HT1080 (cell line): ENCODE measurements around the gene PPM1D. TPM values are rescaled to one million over a fixed set of nuclear protein-coding genes. Genes with fewer than 3 reads are reported as not detected.
"Not testable (repeated sequence)": the region's sequence is repeated elsewhere in the genome, so short reads cannot be mapped to it uniquely, and the experiment has no call there.

Experiments used
- DNase-seq: peaks from one replicate; pipeline ENCODE4 v3.0.0-alpha.2; 2015; ENCODE audit warnings: low read depth
- small RNA-seq: library from RNA; depleted of rRNA; stranded (forward); fragments of <200 nt; gene quantifications from one replicate; pipeline ENCODE3, GENCODE V24; 2014
- total RNA-seq: library from RNA; depleted of rRNA; stranded (reverse); fragments of >200 nt; shearing (Covaris generic); gene quantifications from 2 replicates; pipeline ENCODE4 v1.2.3, GENCODE V29; 2014; rRNA removed

Gene PPM1D
- total RNA-seq, 1 experiment from 2014 or later, result 12.0 TPM

DNA sequence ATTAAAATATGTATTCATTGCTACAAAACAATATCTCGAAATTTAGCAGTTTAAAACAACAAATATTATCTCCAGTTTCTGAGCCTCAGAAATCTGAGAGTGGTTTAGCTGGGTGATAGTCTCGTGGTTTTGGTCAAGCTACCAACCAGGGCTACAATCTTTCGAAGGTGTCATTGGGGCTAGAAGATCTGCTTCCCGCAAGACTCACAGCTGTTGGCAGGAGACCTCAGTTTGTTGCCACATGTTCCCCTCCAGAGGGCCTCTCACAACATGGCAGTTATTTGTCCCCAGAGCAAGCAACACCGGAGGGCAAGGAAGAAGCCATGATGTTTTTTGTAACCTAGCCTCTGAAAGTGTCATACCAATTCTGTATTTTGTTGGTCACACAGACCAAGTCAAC, 65.6 kb downstream of the PPM1D start:
- DNase-seq, result no peak

DNA sequence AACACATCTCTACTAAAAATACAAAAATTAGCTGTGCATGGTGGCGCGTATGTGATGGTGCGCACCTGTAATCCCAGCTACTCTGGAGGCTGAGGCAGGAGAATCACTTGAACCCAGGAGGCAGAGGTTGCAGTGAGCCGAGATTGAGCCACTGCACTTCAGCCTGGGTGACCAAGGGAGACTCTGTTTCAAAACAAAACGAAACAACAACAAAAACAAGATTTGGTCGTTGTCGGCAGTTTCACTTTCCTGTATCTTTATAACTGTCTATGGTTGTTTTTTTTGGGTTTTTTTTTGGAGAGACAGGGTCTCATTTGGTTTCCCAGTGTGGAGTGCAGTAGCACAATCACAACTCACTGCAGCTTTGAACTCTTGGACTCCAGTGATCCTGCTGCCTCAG, 68.7 kb downstream of the PPM1D start:
- DNase-seq, result not testable (repeated sequence)

DNA sequence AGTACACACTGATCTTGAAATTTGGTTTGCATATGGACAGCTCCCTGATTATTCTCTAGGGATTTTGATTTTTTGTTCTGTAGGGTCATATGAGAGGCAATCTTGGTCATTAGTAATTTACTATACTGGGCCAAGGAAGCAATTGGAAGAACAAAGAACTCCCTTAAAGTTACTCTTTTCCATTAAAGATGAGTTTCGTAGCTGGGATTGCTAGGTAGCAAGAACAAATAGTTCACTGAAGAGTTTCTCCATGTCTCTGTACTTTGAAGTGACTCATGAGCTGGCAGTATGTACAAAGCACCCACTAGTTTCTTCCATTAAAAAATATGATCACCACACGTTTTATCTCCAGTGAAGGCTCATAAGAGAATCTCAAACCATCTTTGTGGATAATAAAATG, 71.5 kb downstream of the PPM1D start:
- peak; percentile 13 for DNase-seq

DNA sequence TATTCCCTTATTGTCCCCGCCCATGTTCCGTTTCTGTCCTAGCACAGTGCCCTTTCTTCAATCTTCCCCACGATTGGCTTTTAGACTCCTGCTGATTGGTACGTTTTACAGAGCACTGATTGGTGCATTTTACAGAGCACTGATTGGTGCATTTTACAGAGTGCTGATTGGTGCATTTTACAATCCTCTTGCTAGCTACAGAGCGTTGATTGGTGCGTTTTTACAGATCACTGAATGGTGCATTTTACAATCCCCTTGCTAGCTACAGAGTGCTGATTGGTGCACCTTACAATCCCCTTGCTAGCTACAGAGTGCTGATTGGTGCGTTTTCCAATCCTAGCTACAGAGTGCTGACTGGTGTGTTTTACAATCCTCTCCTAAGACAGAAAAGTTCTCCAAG, 74.6 kb downstream of the PPM1D start:
- peak; percentile 20 for DNase-seq

DNA sequence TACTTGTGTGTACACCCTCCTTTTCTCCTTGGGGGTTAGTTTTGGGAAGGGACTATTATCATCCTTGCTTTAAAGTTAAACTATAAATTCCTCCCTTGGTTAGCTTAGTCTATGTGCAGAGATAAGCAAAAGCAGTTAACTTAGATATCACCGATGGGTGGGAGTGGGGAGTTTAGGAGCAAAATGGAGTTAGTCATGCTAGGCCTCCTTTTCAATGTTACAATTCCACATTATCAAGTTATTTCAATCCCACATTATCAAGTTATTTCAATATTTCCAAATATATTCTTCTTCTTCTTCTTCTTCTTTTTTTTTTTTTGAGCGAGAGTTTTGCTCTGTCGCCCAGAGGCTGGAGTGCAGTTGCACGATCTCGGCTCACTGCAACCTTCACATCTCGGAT, 76.0 kb downstream of the PPM1D start:
- DNase-seq, result no peak

DNA sequence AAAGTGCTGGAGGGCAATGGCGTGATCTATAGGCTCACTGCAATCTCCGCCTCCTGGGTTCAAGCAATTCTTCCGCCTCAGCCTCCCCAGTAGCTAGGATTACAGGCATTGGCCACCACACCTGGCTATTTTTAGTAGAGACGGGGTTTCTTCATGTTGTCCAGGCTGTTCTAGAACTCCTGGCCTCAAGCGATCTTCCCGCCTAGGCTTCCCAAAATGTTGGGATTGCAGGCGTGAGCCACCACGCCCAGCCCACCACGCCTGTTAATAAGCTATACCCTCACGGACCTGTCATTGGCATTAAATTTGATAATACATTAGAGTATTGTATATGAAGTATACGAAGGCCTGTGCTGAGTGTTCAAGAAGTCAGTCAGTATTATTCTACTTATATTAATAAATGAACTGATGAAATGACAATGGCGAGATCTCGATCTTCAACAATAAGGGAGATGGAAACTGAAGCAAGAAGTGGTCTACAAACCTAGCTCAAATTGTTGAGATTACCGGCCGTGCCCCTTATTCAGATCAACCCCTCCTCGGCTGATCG, 76.8 kb downstream of the PPM1D start:
- no peak for DNase-seq

DNA sequence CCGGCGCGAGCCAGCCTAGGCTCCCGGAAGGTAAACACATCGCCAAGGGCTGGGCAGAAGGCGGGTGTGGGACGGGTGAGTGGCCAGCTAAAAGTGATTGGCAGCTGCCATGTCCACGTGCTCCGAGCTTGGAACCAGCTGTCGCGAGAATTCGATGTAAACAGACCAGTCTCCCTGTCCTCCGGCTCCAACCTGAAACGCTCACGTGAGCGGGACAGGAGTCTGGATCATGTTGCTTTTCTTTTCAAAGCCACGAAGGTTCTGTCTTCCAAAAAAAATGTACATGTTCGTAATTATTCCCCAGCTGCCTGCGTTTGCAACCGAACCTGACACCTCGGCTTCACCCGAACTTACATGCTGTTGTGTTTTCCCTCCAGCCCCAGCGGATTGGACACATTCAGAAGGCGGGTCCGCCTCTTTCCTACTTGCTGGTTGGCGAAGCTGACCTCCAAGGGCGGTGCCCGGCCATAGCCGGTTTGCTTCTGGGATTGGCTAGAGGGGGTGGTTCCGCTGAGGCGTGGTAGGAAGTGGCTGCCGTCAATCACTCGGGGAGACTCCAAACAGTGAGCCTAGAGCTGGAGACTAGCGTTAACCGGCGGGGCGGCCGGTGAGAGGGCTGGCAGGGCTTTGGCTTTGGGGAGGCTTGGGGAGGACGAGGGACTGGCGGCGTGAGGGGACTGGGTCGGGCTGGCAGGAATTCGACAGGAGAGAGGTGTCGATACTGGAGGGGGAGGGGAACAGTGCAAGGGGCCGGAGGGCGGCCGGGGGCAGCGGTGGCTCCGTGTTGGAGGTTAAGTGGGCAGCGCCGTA, 77.5 kb downstream of the PPM1D start, which contains the start of gene BCAS3:
BCAS3 (plus strand) TSS at position 544 of the 810 bp plus-strand sequence.
- peak; percentile 99 for DNase-seq

DNA sequence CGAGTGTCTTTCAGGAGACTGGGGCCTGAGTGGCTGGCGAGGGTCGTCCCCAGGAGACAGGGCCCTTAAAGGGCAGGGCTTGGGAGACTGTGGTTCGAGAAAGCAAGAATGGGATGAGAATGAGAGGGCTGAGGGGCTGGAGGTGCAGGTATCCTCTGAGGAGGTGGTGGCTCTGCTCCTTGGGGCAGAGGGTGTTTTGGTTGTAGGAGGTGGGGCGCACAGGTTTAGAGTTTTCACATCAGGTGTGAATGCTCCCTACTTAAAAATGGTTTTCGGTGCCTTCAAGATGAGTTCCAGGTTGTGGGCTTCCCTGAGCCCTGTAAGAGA, 78.1 kb downstream of the PPM1D start:
- no peak for DNase-seq

DNA sequence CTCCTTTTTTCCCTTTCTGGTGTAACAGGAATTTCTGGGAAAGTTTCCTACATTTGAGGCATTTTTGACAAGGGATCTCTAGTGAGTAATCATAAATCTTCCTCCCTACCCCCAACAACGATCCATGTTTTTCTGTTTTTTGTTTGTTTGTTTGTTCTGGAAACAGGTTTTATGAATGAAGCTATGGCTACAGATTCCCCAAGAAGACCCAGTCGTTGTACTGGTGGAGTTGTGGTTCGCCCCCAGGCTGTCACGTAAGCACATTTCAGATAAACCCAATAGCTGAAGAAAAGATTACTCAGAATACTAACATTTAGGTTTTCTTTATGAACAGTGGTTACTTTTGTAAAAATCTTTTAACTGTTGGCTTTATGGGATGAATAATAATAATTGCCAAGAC, 79.3 kb downstream of the PPM1D start:
- no peak for DNase-seq

DNA sequence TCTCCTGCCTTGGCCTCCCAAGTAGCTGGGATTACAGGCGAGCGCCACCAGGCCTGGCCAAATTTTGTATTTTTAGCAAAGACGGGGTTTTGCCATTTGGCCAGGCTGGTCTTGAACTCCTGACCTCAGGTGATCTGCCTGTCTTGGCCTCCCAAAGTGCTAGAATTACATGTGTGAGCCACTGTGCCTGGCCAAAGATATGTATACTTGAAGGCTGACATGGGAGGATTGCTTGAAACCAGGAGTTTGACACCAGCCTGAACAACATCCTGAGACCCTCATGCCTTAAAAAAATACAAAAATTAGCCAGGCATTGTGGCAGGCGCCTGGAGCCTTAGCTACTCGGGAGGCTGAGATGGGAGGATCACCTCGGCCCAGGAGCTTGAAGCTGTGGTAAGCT, 80.8 kb downstream of the PPM1D start:
- no peak for DNase-seq

DNA sequence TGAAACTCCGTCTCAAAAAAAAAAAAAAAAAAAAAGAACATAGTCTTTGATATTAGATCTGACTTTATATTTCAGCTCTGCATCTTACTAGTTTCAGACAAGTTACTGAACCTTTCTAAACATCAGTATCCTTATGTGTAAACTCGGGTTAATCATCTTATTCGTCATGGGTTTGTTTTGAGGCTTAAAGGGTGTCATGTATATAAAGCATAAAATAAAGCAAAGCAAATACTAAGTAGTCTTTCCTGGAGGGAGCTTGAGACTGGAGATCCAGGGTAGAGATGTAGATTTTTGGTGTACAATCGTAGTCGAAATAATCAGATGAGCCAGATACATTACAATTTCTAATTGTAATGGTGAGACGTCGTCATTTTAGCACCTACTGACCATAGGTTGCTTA, 85.4 kb downstream of the PPM1D start:
- DNase-seq, result no peak

DNA sequence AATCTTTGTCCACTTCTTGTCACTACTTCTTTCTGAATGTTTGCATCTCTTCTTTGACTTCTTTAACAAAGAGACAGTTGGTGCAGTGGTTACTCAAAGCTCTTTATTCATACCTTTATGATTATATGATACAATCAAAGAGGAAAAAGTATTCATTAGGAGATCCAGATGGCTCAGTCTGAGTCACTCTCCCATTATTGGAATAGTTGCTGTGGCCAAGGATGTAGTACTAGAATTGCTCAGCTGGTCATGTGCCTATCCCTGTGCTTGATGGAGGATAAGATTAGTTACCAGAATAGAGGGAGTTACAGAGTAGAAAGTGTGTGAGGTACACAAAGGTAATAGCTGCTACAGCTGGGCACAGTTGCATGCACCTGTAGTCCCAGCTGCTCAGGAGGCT, 96.0 kb downstream of the PPM1D start:
- peak; percentile 38 for DNase-seq

DNA sequence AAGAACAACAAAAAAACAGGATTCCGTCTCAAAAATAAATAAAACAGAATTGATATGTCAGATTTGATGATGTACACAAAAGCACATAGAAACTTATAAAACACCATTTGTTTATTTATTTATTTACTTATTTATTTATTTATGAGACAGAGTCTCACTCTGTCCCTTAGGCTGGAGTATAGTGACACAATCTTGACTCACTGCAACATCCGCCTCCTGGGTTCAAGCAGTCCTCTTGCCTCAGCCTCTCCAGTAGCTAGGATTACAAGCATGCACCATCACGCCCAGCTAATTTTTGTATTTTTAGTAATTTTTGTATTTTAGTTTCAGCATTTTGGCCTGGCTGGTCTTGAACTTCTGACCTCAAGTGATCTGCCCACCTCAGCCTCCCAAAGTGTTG, 99.1 kb downstream of the PPM1D start:
- no peak for DNase-seq

DNA sequence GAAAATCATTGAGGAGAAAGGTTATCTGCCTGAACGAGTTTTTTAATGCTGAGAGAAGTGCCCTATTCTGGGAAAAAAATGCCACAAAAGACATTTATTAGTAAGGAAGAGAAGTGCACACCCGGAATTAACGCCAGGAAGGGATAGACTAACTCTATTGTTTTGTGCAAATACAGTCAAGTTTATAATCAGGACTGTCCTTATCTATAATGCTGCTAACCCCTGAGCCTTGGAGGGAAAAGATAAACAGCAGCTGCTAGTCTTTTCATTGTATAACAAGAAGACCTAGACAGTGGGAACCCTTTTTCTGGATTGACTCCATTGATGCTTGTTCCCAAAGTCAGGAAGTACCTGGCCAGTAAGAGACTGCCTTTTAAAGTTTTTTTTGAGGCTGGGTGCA, 104.2 kb downstream of the PPM1D start:
- DNase-seq, result no peak

DNA sequence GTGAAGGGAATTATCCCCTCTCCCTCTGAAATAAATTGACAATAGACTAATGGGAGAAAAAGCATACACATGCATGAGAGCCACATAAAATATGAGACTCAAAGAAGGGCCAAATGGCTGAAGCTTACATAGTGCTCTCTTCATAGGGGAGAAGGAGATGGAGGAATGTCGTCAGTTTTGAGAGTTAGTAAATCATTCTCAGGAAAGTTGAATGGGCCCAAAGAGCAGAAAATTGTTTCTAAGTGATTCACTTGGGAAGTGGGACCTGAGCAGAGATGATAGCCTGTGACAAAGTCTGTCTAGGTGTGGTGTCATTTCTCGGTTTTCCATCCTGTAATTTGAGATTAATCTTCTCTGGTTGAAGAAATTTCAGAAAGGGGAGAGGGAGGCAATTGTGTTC, 112.7 kb downstream of the PPM1D start:
- peak; percentile 1 for DNase-seq

DNA sequence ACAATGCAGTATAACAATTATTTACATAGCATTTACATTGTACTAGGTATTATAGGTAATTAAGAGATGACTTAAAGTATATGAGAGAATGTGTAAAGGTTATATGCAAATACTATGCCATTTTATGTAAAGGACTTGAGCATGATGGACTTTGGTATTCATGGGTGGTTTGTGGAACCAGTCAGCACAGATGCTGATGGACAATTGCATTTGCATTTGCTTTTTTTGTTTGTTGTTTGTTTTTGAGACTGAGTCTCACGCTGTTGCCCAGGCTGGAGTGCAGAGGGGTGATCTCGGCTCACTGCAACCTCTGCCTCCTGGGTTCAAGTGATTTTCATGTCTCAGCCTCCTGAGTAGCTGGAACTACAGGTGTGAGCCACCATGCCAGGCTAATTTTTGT, 113.6 kb downstream of the PPM1D start:
- DNase-seq, result no peak

Small RNA genes within 50 kb of the gene (small RNA-seq; reads per million reads assigned to genes)
- gene AC011921.2 (not detected), gene RN7SL606P (not detected), gene RNU6-623P (not detected)

Other genes with a start within 250 kb of the PPM1D start
- 31.7 and 34.4 TPM in 2 replicates for gene USP32, start 208.1 kb upstream of the PPM1D start, total RNA-seq
- gene CHCT1, start 177.7 kb upstream of the PPM1D start, total RNA-seq, result not detected in 2 replicates
- gene APPBP2, start 74.0 kb upstream of the PPM1D start, total RNA-seq, result 15.5 and 15.7 TPM in 2 replicates
- gene BCAS3, start 77.7 kb downstream of the PPM1D start, total RNA-seq, result 2.3 and 8.0 TPM in 2 replicates